Stomach (tissue), 4 donors: ENCODE results near the gene HTR1D.

Experiments used
- CTCF ChIP-seq, 7 experiments: fragments of 450-650 bp in 4 of 7; fragments of 200-600 bp in 3 of 7; sonication (generic) in 3 of 7; IDR thresholded peaks; one replicate each; pipeline ENCODE4 v1.5.1; 2016 to 2019; ENCODE audit warnings: antibody characterized with exemption in 7 of 7, control low read depth in 2 of 7, mild to moderate bottlenecking in 1 of 7
- POLR2A ChIP-seq, 4 donors: fragments of 450-650 bp; IDR thresholded peaks; one replicate each; pipeline ENCODE4 v1.6.1; 2016; ENCODE audit warnings: antibody characterized with exemption in 4 of 4, control low read depth in 2 of 4, mild to moderate bottlenecking in 1 of 4, moderate library complexity in 1 of 4

GRCh38 chr1:23174426-23175110 lies 42.7 kb downstream of the HTR1D start:
- no peak for TF ChIP-seq CTCF (IDR thresholded peaks at IDR 0.05)
- no peak for TF ChIP-seq POLR2A (IDR thresholded peaks at IDR 0.05)
